GM23248 (cell line): Measurements from ENCODE around the gene MED12L. TPM values are rescaled to one million over a fixed set of nuclear protein-coding genes. Genes with fewer than 3 reads are reported as not detected.

Source experiments
- DNase-seq: peaks from one replicate; pipeline ENCODE4 v3.0.0-alpha.2; 2015
- H2AFZ ChIP-seq: fragments of 200-600 bp; sonication (generic); 2 replicates; pipeline ENCODE4 v1.6.1; 2016; ENCODE audit warnings: antibody characterized with exemption
- H3F3A ChIP-seq: fragments of 200-600 bp; sonication (generic); 2 replicates; pipeline ENCODE4 v1.6.1; 2016; ENCODE audit warnings: mild to moderate bottlenecking, antibody characterized with exemption, mixed run types; ENCODE audit not compliant: insufficient read depth
- H3K27ac ChIP-seq: fragments of 200-600 bp; sonication (generic); 2 replicates; pipeline ENCODE4 v1.5.1; 2016; ENCODE audit warnings: mild to moderate bottlenecking
- H3K27me3 ChIP-seq: fragments of 200-600 bp; sonication (generic); replicated peaks from 2 replicates; pipeline ENCODE4 v1.6.1; 2016; ENCODE audit warnings: mild to moderate bottlenecking; ENCODE audit not compliant: insufficient read depth
- H3K36me3 ChIP-seq: fragments of 200-600 bp; sonication (generic); 2 replicates; pipeline ENCODE4 v1.6.1; 2016; ENCODE audit warnings: low read depth, mild to moderate bottlenecking
- H3K4me1 ChIP-seq: fragments of 200-600 bp; sonication (generic); 2 replicates; pipeline ENCODE4 v1.6.1; 2016; ENCODE audit warnings: mild to moderate bottlenecking; ENCODE audit not compliant: insufficient read depth
- H3K4me2 ChIP-seq: fragments of 200-600 bp; sonication (generic); one replicate; pipeline ENCODE4 v1.6.1; 2016; ENCODE audit warnings: mild to moderate bottlenecking; ENCODE audit not compliant: unreplicated experiment
- H3K4me3 ChIP-seq: fragments of 200-600 bp; sonication (generic); 2 replicates; pipeline ENCODE4 v1.5.1; 2016; ENCODE audit warnings: mild to moderate bottlenecking
- H3K79me2 ChIP-seq: fragments of 200-600 bp; sonication (generic); 2 replicates; pipeline ENCODE4 v1.6.1; 2016; ENCODE audit warnings: mild to moderate bottlenecking; ENCODE audit not compliant: insufficient read depth
- H3K9ac ChIP-seq: fragments of 200-600 bp; sonication (generic); 2 replicates; pipeline ENCODE4 v1.6.1; 2016; ENCODE audit warnings: mild to moderate bottlenecking
- H3K9me2 ChIP-seq: fragments of 200-600 bp; sonication (generic); 2 replicates; pipeline ENCODE4 v1.6.1; 2016; ENCODE audit warnings: mixed run types, mild to moderate bottlenecking, moderate library complexity; ENCODE audit not compliant: insufficient read depth
- H3K9me3 ChIP-seq: fragments of 200-600 bp; sonication (generic); one replicate; pipeline ENCODE4 v1.6.1; 2017; ENCODE audit warnings: low read depth
- H4K20me1 ChIP-seq: fragments of 200-600 bp; sonication (generic); 2 replicates; pipeline ENCODE4 v1.6.0; 2016; ENCODE audit not compliant: insufficient read depth
- EZH2 ChIP-seq: fragments of 200-600 bp; sonication (generic); IDR thresholded peaks from 2 replicates; pipeline ENCODE4 v1.6.1; 2018; ENCODE audit warnings: antibody characterized with exemption, mild to moderate bottlenecking; ENCODE audit not compliant: insufficient read depth, poor library complexity, severe bottlenecking
- EZH2phosphoT487 ChIP-seq: fragments of 200-600 bp; sonication (generic); IDR thresholded peaks from 2 replicates; pipeline ENCODE4 v1.6.1; 2018; ENCODE audit warnings: antibody characterized with exemption, moderate library complexity, mild to moderate bottlenecking, low read depth; ENCODE audit not compliant: insufficient read depth
- WGBS, 2 experiments: methylation state at CpG; one replicate each; pipeline ENCODE4 v1.1.6; 2015 to 2017; ENCODE audit warnings: low lambda C conversion rate in 2 of 2, low coverage in 1 of 2; ENCODE audit errors: missing lambda C conversion rate in 2 of 2; 5-methylcytosine and 5-hydroxymethylcytosine counted together
- in situ Hi-C: fragments of 300-500 bp; cut with MboI; formaldehyde crosslinking; loops from 2 replicates; pipeline ENCODE4 v1.15.0; 2020
- polyA plus RNA-seq: library from polyadenylated mRNA; unstranded; fragments of >200 nt; fragmentation: Nextera tagmentation; extraction: Ambion mirVana; gene quantifications from 2 replicates; pipeline ENCODE4 v1.2.1, GENCODE V29; 2016
- total RNA-seq: library from RNA; depleted of rRNA; stranded (reverse); fragments of >200 nt; shearing (Covaris generic); gene quantifications from 2 replicates; pipeline ENCODE4 v1.2.3, GENCODE V29; 2014

Gene MED12L
- total and polyA plus RNA-seq, 2 experiments from 2014 or later: 0.13 to 0.32 TPM

DNA sequence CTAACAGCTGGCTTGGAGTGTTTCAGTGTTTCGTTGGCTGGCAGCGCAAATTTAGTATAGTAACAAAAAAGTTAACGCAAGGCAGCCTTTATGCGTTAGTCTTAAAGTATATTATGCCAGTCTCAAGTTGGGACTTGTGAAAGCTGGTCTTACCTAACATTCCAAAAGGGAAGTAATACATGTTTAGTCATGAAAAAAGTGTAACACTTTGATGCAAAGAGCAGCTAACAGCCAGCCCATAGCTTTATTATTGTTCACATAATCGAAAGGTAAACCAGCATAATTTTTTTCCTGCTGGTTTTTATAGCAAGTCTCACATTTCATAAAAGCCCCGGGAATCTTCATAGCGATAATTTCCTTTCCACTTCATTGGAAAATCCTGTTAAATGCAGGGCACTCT lies 233.5 kb downstream of the MED12L start:
- WGBS, 2 experiments: 92% methylated on average over 7 of the region's 7 CpGs
- no peak overlapping the region for H3K4me3 ChIP-seq
- in situ Hi-C loops: no loop called here
- H3K9me2 ChIP-seq: no peaks in the 10 kb centered on the region
- no peak for TF ChIP-seq EZH2phosphoT487
- no peak for TF ChIP-seq EZH2
- no peak overlapping the region for H3K9ac ChIP-seq
- peak; percentile 21 for DNase-seq
- H3K36me3 ChIP-seq: no peaks in the 10 kb centered on the region
- no peaks in the 10 kb centered on the region for H3K79me2 ChIP-seq
- H4K20me1 ChIP-seq: no peaks in the 10 kb centered on the region
- H3K4me2 ChIP-seq: peak overlapping the region; percentile 49
- no peak overlapping the region for H2AFZ ChIP-seq
- H3K9me3 ChIP-seq: no peaks in the 10 kb centered on the region
- H3K4me1 ChIP-seq: peaks cover 44% of the 10 kb centered on the region
- H3F3A ChIP-seq: peaks cover 46% of the 10 kb centered on the region
- no peaks in the 10 kb centered on the region for H3K27me3 ChIP-seq
- peak overlapping the region; percentile 41 for H3K27ac ChIP-seq

GRCh38 chr3:151319628-151320027 lies 234.2 kb downstream of the MED12L start:
- Histone ChIP-seq H3K36me3 (no peaks in the 10 kb centered on the region), H3K27ac (peak overlapping the region; percentile 41), H3K79me2 (no peaks in the 10 kb centered on the region), H3K9ac (no peak overlapping the region), H3K27me3 (no peaks in the 10 kb centered on the region), H3K9me3 (no peaks in the 10 kb centered on the region), H4K20me1 (no peaks in the 10 kb centered on the region), H3F3A (peaks cover 46% of the 10 kb centered on the region), H2AFZ (peak overlapping the region; percentile 31), H3K4me1 (peaks cover 44% of the 10 kb centered on the region), H3K4me2 (peak overlapping the region; percentile 49), H3K9me2 (no peaks in the 10 kb centered on the region), H3K4me3 (0 out of 2 replicates have a peak overlapping the region, but pooled peaks have one; percentile 9)
- DNase-seq: peak; percentile 57
- 48 to 50% methylated on average over 4 of the region's 4 CpGs for WGBS, 2 experiments
- TF ChIP-seq EZH2phosphoT487 (no peak), EZH2 (no peak)
- in situ Hi-C loops: no loop called here

- Histone ChIP-seq H4K20me1 (no peaks in the 10 kb centered on the region), H2AFZ (peak overlapping the region; percentile 31), H3K4me1 (peaks cover 44% of the 10 kb centered on the region), H3K9me2 (no peaks in the 10 kb centered on the region), H3K9me3 (no peaks in the 10 kb centered on the region), H3K27me3 (no peaks in the 10 kb centered on the region), H3F3A (peaks cover 43% of the 10 kb centered on the region), H3K4me2 (peak overlapping the region; percentile 49), H3K9ac (no peak overlapping the region), H3K36me3 (no peaks in the 10 kb centered on the region), H3K79me2 (no peaks in the 10 kb centered on the region), H3K4me3 (0 out of 2 replicates have a peak overlapping the region, but pooled peaks have one; percentile 9), H3K27ac (peak overlapping the region; percentile 41)
- no peak for DNase-seq
- in situ Hi-C loops: no loop called here
- no peak for TF ChIP-seq EZH2
- TF ChIP-seq EZH2phosphoT487: no peak
- WGBS, 2 experiments: 71 to 76% methylated on average over 2 of the region's 2 CpGs
Measured at GRCh38 chr3:151320131-151320530, 234.7 kb downstream of the MED12L start.

DNA sequence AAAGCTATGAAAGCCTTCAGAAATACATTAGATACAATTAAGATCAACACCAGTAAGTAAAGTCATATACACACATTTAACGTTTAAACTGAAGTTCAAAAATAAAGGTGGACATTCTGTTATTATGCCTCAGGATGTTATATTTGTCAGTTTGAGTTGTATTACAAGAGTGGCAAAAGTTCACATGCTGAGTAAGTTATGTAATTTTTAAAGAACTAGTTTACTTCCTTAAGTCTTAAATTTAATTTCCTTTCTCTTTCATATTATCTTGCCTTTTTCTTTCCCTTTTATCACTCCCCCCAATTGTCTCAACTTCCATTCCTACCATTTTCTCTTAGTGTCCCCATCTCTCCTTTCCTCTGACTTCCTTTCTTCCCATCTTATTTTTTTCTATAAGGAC lies 236.1 kb downstream of the MED12L start:
- in situ Hi-C loops: no loop called here
- no peak for DNase-seq
- Histone ChIP-seq H3K79me2 (no peaks in the 10 kb centered on the region), H3K27me3 (no peaks in the 10 kb centered on the region), H3K9me2 (no peaks in the 10 kb centered on the region), H3K9ac (no peak overlapping the region), H3K4me2 (no peak overlapping the region), H3K9me3 (no peaks in the 10 kb centered on the region), H3K4me3 (no peak overlapping the region), H3K27ac (no peak overlapping the region), H2AFZ (no peak overlapping the region), H4K20me1 (no peaks in the 10 kb centered on the region), H3K4me1 (peaks cover 41% of the 10 kb centered on the region), H3F3A (peaks cover 29% of the 10 kb centered on the region), H3K36me3 (no peaks in the 10 kb centered on the region)
- WGBS, 2 experiments: 91 to 100% methylated on average over 1 of the region's 1 CpG
- TF ChIP-seq EZH2: no peak
- no peak for TF ChIP-seq EZH2phosphoT487

DNA sequence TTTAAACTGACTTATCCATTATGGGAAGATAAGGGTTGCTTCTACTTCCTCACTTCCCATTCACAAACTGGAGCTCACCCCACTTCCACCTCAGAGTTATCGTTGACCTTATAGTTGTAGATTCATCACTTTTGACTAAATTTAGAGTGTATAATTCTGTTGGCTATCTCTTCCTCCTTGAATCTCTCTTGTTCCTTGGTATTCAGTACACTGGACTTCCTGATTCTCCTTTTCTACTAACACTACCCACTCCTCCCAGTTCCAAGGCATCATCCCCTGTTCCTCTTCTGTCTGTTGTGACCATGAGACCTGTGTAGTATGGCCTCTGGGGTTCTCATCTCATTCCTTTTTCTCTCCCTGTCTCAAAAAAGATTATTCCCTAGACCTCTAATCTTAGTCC lies 237.0 kb downstream of the MED12L start:
- Histone ChIP-seq H3K9ac (no peak overlapping the region), H3K4me2 (no peak overlapping the region), H3K4me3 (no peak overlapping the region), H4K20me1 (no peaks in the 10 kb centered on the region), H3F3A (peaks cover 23% of the 10 kb centered on the region), H3K79me2 (no peaks in the 10 kb centered on the region), H3K27me3 (no peaks in the 10 kb centered on the region), H3K9me3 (no peaks in the 10 kb centered on the region), H2AFZ (no peak overlapping the region), H3K4me1 (peaks cover 33% of the 10 kb centered on the region), H3K36me3 (no peaks in the 10 kb centered on the region), H3K9me2 (no peaks in the 10 kb centered on the region), H3K27ac (no peak overlapping the region)
- TF ChIP-seq EZH2phosphoT487: no peak
- TF ChIP-seq EZH2: no peak
- in situ Hi-C loops: no loop called here
- no peak for DNase-seq
- 100% methylated on average over 1 of the region's 1 CpG for WGBS, 2 experiments
